Measurements from ENCODE around the gene TNRC6A. TPM values are rescaled to one million over a fixed set of nuclear protein-coding genes. Genes with fewer than 3 reads are reported as not detected.

TNRC6A gene
- total and polyA plus RNA-seq, 10 of the 15 experiments (the other 5 are each of a cell fraction or from before 2014, with no cell fraction given): 4.6 to 41.3 (median 29.7) TPM

DNA sequence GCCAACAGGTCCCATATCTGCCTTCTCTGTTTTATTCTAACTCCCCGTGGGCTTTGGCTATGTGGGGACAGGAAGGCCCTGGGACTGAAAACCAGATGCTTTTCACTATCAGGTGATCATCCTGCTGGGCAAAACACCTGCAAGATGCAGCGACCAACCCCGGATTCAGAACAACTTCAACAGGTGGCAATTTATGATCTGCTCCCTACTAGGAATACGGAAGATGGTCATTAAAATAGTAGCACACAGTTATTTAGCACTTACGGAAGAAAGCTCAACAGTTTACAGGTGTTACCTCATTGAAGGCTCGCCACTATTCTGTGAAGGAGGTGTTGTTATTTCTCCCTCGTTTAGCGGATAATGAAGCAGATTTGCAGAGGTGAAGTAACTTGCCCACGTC is 108.5 kb downstream of the TNRC6A start:
- H3K27me3 ChIP-seq (replicated peaks in 1 of 2; ENCODE audit: control insufficient read depth in 2 of 2, insufficient read depth in 2 of 2, low read length in 1 of 2): no peaks in the 10 kb centered on the region
- H3K4me3 ChIP-seq: no peak overlapping the region
- no peak overlapping the region for H3K27ac ChIP-seq (ENCODE audit: control insufficient read depth, insufficient read depth)
- 74% methylated on average over 9 of the region's 9 CpGs for WGBS (ENCODE audit: insufficient coverage, insufficient replicate concordance, low lambda C conversion rate, missing lambda C conversion rate)
- in situ Hi-C loops (cut with MboI): no loop called here
- no peaks in the 10 kb centered on the region for H3K79me2 ChIP-seq (ENCODE audit: control insufficient read depth, insufficient read depth, low read length)
- intact Hi-C loops (cut with micrococcal nuclease; ENCODE audit: unreplicated experiment): loop anchor here (10.0 kb wide), 2 partner anchors 277 to 387 kb away; partner anchors contain the start of gene LCMT1
- H2AFZ ChIP-seq (ENCODE audit: control insufficient read depth, low read depth, low read length): no peak overlapping the region
- H3K9ac ChIP-seq (ENCODE audit: control insufficient read depth, insufficient read depth, low read length): no peak overlapping the region
- ATAC-seq: no peak
- no peaks in the 10 kb centered on the region for H3K9me3 ChIP-seq (replicated peaks; ENCODE audit: control insufficient read depth, insufficient read depth, low read length)
- RAD21 ChIA-PET (ENCODE audit: unreplicated experiment): no interaction called here
- TF ChIP-seq SRF (IDR thresholded peaks at IDR 0.05; ENCODE audit: low read depth in 2 of 2, low read length in 2 of 2) (no peak), STAT1 (conservative IDR thresholded peaks at IDR 0.05) (no peak), SREBF2 (IDR thresholded peaks at IDR 0.05; ENCODE audit: low read length) (no peak), SUPT20H (IDR thresholded peaks at IDR 0.05; ENCODE audit: borderline replicate concordance, control insufficient read depth, low read depth, low read length) (no peak), ESRRA (IDR thresholded peaks at IDR 0.05; ENCODE audit: low read length) (no peak), KLF5 (IDR thresholded peaks at IDR 0.05; ENCODE audit: partially characterized antibody) (no peak), POLR2A (IDR thresholded peaks at IDR 0.05; ENCODE audit: low read depth, low read length) (no peak), ETV6 (conservative IDR thresholded peaks at IDR 0.05 in 1 of 2, IDR thresholded peaks at IDR 0.05 in 1 of 2; ENCODE audit: borderline replicate concordance in 1 of 2, low read depth in 1 of 2) (no peak), ZNF622 (IDR thresholded peaks at IDR 0.05) (no peak)
- TF ChIP-seq, protein P1, sequence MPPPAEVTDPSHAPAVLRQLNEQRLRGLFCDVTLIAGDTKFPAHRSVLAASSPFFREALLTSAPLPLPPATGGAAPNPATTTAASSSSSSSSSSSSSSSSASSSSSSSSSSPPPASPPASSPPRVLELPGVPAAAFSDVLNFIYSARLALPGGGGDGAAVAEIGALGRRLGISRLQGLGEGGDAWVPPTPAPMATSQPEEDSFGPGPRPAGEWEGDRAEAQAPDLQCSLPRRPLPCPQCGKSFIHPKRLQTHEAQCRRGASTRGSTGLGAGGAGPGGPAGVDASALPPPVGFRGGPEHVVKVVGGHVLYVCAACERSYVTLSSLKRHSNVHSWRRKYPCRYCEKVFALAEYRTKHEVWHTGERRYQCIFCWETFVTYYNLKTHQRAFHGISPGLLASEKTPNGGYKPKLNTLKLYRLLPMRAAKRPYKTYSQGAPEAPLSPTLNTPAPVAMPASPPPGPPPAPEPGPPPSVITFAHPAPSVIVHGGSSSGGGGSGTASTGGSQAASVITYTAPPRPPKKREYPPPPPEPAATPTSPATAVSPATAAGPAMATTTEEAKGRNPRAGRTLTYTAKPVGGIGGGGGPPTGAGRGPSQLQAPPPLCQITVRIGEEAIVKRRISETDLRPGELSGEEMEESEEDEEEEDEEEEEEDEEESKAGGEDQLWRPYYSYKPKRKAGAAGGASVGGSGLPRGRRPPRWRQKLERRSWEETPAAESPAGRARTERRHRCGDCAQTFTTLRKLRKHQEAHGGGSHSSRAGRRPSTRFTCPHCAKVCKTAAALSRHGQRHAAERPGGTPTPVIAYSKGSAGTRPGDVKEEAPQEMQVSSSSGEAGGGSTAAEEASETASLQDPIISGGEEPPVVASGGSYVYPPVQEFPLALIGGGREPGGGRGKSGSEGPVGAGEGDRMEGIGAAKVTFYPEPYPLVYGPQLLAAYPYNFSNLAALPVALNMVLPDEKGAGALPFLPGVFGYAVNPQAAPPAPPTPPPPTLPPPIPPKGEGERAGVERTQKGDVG (CRISPR knock-in tag; IDR thresholded peaks at IDR 0.05): no peak
- TF ChIP-seq, protein P2, sequence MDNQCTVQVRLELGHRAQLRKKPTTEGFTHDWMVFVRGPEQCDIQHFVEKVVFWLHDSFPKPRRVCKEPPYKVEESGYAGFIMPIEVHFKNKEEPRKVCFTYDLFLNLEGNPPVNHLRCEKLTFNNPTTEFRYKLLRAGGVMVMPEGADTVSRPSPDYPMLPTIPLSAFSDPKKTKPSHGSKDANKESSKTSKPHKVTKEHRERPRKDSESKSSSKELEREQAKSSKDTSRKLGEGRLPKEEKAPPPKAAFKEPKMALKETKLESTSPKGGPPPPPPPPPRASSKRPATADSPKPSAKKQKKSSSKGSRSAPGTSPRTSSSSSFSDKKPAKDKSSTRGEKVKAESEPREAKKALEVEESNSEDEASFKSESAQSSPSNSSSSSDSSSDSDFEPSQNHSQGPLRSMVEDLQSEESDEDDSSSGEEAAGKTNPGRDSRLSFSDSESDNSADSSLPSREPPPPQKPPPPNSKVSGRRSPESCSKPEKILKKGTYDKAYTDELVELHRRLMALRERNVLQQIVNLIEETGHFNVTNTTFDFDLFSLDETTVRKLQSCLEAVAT (IDR thresholded peaks at IDR 0.05): no peak
- TF ChIP-seq, protein P3, sequence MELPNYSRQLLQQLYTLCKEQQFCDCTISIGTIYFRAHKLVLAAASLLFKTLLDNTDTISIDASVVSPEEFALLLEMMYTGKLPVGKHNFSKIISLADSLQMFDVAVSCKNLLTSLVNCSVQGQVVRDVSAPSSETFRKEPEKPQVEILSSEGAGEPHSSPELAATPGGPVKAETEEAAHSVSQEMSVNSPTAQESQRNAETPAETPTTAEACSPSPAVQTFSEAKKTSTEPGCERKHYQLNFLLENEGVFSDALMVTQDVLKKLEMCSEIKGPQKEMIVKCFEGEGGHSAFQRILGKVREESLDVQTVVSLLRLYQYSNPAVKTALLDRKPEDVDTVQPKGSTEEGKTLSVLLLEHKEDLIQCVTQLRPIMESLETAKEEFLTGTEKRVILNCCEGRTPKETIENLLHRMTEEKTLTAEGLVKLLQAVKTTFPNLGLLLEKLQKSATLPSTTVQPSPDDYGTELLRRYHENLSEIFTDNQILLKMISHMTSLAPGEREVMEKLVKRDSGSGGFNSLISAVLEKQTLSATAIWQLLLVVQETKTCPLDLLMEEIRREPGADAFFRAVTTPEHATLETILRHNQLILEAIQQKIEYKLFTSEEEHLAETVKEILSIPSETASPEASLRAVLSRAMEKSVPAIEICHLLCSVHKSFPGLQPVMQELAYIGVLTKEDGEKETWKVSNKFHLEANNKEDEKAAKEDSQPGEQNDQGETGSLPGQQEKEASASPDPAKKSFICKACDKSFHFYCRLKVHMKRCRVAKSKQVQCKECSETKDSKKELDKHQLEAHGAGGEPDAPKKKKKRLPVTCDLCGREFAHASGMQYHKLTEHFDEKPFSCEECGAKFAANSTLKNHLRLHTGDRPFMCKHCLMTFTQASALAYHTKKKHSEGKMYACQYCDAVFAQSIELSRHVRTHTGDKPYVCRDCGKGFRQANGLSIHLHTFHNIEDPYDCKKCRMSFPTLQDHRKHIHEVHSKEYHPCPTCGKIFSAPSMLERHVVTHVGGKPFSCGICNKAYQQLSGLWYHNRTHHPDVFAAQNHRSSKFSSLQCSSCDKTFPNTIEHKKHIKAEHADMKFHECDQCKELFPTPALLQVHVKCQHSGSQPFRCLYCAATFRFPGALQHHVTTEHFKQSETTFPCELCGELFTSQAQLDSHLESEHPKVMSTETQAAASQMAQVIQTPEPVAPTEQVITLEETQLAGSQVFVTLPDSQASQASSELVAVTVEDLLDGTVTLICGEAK (IDR thresholded peaks at IDR 0.05; ENCODE audit: borderline replicate concordance): no peak
- H3K4me2 ChIP-seq (ENCODE audit: control insufficient read depth, insufficient read depth): no peak overlapping the region
- no peaks in the 10 kb centered on the region for H3K4me1 ChIP-seq (ENCODE audit: control insufficient read depth, insufficient read depth, low read length)
- no peak for FAIRE-seq
- H3K36me3 ChIP-seq (ENCODE audit: control insufficient read depth in 2 of 2, insufficient read depth in 2 of 2, low read length in 1 of 2): no peaks in the 10 kb centered on the region
- no TSS peak for BruUV-seq (replicated peaks)
- CTCF ChIA-PET: no interaction called here
- H4K20me1 ChIP-seq (ENCODE audit: control insufficient read depth, insufficient read depth): no peaks in the 10 kb centered on the region
- DNase-seq (ENCODE audit: low read depth, low spot score): no peak
- SMC1A ChIA-PET (ENCODE audit: uncharacterized antibody, unreplicated experiment): no interaction called here
- POLR2A ChIA-PET: no interaction called here
